Prostate gland (tissue), 2 donors: ENCODE measurements around the gene PRKAR1B. TPM values are rescaled to one million over a fixed set of nuclear protein-coding genes. Genes with fewer than 3 reads are reported as not detected.

ENCODE experiments used
- DNase-seq: peaks from one replicate; pipeline ENCODE4 v3.0.0-alpha.2; 2019; ENCODE audit warnings: low spot score
- H3K27ac ChIP-seq, 2 donors: fragments of 200-600 bp; sonication (generic); 2 replicates each; pipeline ENCODE4 v1.5.1; 2017 to 2019
- H3K27me3 ChIP-seq: fragments of 200-600 bp; sonication (generic); replicated peaks from 2 replicates; pipeline ENCODE4 v1.5.1; 2019; ENCODE audit not compliant: insufficient read depth
- H3K36me3 ChIP-seq, 2 donors: fragments of 200-600 bp; sonication (generic); 1 replicate in 1 of 2; 2 replicates in 1 of 2; pipeline versions ENCODE4 v1.5.1 to v1.8.1; 2017 to 2019
- H3K4me1 ChIP-seq: fragments of 200-600 bp; sonication (generic); replicated peaks from 2 replicates; pipeline ENCODE4 v1.5.1; 2019
- H3K4me3 ChIP-seq, 2 donors: fragments of 200-600 bp; sonication (generic); 2 replicates each; pipeline ENCODE4 v1.5.1; 2017 to 2019
- H3K9me3 ChIP-seq: fragments of 200-600 bp; sonication (generic); 2 replicates; pipeline ENCODE4 v1.5.1; 2017
- POLR2A ChIP-seq: fragments of 450-650 bp; IDR thresholded peaks from one replicate; pipeline ENCODE4 v1.6.1; 2016; ENCODE audit warnings: antibody characterized with exemption, mild to moderate bottlenecking
- POLR2AphosphoS5 ChIP-seq: sonication (generic); formaldehyde crosslinking; IDR thresholded peaks from one replicate; pipeline ENCODE4 v1.6.1; 2017; ENCODE audit warnings: antibody characterized with exemption
- WGBS: methylation state at CpG from one replicate; pipeline ENCODE4 v1.1.5; 2018; 5-methylcytosine and 5-hydroxymethylcytosine counted together
- intact Hi-C: fragments of 100-400 bp; cut with DNase I; formaldehyde crosslinking; loops from one replicate; pipeline ENCODE4 v1.14.2; 2022
- total RNA-seq, 2 donors: library from RNA; depleted of rRNA; stranded (reverse); fragments of >200 nt; gene quantifications; one replicate each; pipeline ENCODE4 v1.1.0, GENCODE V29; 2016
- TF ChIP-seq, protein P1 (sequence below), 4 experiments: fragments of 200-600 bp in 2 of 4; fragments of 450-650 bp in 2 of 4; sonication (generic) in 2 of 4; IDR thresholded peaks; 1 replicate in 3 of 4; 2 replicates in 1 of 4; pipeline ENCODE4 v1.5.1; 2016 to 2019; ENCODE audit warnings: antibody characterized with exemption in 4 of 4, mild to moderate bottlenecking in 2 of 4, moderate library complexity in 2 of 4

The PRKAR1B gene
- total RNA-seq, 2 donors from 2014 or later, result 20.2 to 44.8 TPM

DNA sequence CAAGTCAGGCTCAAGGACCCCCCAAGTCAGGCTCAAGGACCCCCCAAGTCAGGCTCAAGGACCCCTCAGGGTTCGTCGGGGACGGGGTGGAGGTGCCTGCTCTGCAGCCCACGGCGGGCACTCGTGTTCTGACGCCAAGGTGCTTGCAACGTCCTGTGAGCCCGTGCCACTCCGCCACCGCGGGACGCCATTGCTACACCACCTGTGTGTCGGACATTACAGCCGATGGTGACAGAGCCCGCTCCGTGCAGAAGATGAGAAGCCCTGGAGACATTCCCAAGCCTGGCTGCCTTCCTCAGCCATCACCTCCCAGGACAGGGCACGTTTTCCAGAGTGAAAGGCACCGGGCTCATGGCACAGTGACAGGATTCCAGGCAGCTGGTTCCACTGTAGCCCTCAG lies 98.3 kb downstream of the PRKAR1B start:
- 96% methylated on average over 19 of the region's 19 CpGs for WGBS
- intact Hi-C loops, result no loop called here
- Histone ChIP-seq H3K9me3 (no peaks in the 10 kb centered on the region), H3K4me3 (no peak overlapping the region), H3K36me3 (no peaks in the 10 kb centered on the region), H3K27me3 (no peaks in the 10 kb centered on the region), H3K27ac (no peak overlapping the region), H3K4me1 (no peaks in the 10 kb centered on the region)
- no peak for DNase-seq
- TF ChIP-seq POLR2A (no peak), POLR2AphosphoS5 (no peak)
- TF ChIP-seq, protein P1, sequence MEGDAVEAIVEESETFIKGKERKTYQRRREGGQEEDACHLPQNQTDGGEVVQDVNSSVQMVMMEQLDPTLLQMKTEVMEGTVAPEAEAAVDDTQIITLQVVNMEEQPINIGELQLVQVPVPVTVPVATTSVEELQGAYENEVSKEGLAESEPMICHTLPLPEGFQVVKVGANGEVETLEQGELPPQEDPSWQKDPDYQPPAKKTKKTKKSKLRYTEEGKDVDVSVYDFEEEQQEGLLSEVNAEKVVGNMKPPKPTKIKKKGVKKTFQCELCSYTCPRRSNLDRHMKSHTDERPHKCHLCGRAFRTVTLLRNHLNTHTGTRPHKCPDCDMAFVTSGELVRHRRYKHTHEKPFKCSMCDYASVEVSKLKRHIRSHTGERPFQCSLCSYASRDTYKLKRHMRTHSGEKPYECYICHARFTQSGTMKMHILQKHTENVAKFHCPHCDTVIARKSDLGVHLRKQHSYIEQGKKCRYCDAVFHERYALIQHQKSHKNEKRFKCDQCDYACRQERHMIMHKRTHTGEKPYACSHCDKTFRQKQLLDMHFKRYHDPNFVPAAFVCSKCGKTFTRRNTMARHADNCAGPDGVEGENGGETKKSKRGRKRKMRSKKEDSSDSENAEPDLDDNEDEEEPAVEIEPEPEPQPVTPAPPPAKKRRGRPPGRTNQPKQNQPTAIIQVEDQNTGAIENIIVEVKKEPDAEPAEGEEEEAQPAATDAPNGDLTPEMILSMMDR (IDR thresholded peaks at IDR 0.05), result no peak

DNA sequence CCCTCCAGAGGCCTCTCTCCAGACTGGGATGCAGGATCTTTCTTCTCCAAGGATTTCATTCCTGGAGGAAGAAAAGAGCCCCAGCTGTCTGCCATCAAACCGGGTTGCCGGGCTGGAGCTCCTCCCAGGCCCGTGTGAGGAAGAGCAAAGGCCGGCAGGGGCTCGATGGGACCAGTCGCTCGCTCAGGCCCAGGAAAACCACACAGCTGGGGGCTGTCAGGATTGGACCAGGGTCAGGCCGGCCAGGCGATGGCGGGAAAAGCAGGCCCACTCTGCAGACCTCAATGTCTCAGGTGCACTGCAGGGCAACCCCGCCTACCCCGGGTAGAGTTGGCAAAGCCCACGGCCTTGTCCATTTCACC lies 98.7 kb downstream of the PRKAR1B start:
- TF ChIP-seq POLR2AphosphoS5 (no peak), POLR2A (no peak)
- TF ChIP-seq, protein P1 (IDR thresholded peaks at IDR 0.05), result no peak
- no peak overlapping the region for H3K4me3 ChIP-seq
- 72% methylated on average over 13 of the region's 13 CpGs for WGBS
- no peaks in the 10 kb centered on the region for H3K27me3 ChIP-seq
- intact Hi-C loops, result no loop called here
- no peaks in the 10 kb centered on the region for H3K36me3 ChIP-seq
- no peak for DNase-seq
- H3K4me1 ChIP-seq, result no peaks in the 10 kb centered on the region
- no peak overlapping the region for H3K27ac ChIP-seq
- no peaks in the 10 kb centered on the region for H3K9me3 ChIP-seq

DNA sequence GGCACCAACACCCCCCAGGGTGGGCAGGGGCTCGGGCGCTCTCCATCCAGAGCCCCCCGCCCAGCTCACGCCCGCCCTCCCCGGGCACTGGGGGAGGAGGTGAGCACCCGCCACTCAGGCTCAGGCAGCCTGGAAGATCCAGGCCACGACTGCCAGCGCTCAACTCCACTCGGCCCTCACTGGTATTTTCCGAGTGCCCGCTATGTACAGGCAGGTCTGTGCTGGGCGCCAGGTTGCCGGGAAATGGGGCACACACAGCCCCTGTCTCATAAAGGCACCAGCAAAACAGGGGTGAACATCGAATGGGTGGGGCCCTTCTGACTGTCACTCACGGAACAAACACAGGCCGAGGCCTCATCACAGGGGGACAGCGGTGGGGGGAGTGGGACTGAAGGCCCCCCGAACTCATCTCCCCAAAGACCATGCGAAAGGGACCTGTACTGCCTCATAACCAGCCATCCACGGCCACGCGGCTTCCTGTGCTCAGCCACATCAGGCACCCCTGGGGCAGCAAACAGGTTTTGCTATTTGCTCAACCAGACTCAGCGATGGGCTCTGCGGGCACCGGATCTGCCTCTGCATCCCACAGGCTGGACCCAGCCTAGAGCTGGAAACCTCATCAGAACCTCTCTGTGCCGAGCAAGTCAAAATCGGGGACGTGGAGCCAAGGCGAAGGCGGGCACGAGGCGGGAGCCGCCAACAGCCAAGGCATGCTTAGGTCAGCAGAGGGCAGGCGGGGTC lies 99.2 kb downstream of the PRKAR1B start:
- no peak overlapping the region for H3K4me3 ChIP-seq
- intact Hi-C loops, result no loop called here
- DNase-seq, result no peak
- H3K36me3 ChIP-seq, result no peaks in the 10 kb centered on the region
- H3K4me1 ChIP-seq, result no peaks in the 10 kb centered on the region
- H3K9me3 ChIP-seq, result no peaks in the 10 kb centered on the region
- TF ChIP-seq, protein P1 (IDR thresholded peaks at IDR 0.05), result no peak
- no peak for TF ChIP-seq POLR2AphosphoS5
- TF ChIP-seq POLR2A, result no peak
- 93% methylated on average over 35 of the region's 35 CpGs for WGBS
- H3K27ac ChIP-seq, result no peak overlapping the region
- H3K27me3 ChIP-seq, result no peaks in the 10 kb centered on the region

DNA sequence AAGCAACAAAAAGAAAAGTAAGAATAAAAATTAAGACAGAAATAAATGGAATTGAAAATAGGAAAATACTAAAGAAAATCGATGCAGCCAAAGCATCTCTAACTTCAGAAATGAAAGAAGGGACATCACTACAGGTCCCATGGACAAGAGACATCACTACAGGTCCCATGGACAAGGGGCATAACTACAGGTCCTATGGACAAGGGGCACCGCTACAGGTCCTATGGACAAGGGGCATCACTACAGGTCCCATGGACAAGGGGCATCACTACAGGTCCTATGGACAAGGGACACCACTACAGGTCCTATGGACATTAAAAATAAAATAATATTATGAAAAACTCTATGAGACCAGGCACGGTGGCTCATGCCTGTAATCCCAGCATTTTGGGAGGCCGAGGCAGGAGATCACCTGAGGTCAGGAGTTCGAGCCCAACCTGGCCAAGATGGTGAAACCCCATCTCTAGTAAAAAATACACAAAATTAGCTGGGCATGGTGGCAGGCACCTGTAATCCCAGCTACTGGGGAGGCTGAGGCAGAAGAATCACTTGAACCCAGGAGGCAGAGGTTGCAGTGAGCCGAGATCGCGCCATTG lies 101.6 kb downstream of the PRKAR1B start:
- H3K36me3 ChIP-seq, result no peaks in the 10 kb centered on the region
- intact Hi-C loops, result no loop called here
- H3K4me1 ChIP-seq, result peaks cover 3% of the 10 kb centered on the region
- DNase-seq, result no peak
- TF ChIP-seq, protein P1 (IDR thresholded peaks at IDR 0.05), result no peak
- no peak for TF ChIP-seq POLR2A
- TF ChIP-seq POLR2AphosphoS5, result no peak
- WGBS, result 98% methylated on average over 8 of the region's 8 CpGs
- no peak overlapping the region for H3K4me3 ChIP-seq
- H3K27ac ChIP-seq, result peak overlapping the region in 1 of 2 donors; percentile 81
- no peaks in the 10 kb centered on the region for H3K9me3 ChIP-seq
- no peaks in the 10 kb centered on the region for H3K27me3 ChIP-seq

DNA sequence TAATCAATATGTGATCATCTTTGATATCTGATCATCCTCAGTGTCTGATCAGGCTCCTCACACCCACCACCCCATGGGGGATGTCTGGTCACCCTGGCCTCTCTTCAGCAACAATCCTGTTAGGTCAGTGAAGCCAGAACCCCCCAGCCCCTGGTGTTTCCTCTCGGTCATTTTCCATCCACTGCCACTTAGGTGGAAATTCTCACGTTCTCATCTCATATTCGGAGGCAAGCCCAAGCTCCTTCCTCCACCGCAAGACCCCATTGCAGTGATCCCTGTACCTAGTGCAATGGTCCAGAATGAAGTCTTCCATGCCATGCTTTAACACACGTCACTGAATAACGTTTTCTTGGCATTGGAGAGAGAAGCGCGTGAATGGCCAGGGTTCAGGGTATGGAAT lies 103.6 kb downstream of the PRKAR1B start:
- Histone ChIP-seq H3K27me3 (no peaks in the 10 kb centered on the region), H3K4me3 (no peak overlapping the region), H3K27ac (peak overlapping the region in 1 of 2 donors; percentile 81), H3K9me3 (no peaks in the 10 kb centered on the region), H3K4me1 (peaks cover 8% of the 10 kb centered on the region), H3K36me3 (no peaks in the 10 kb centered on the region)
- intact Hi-C loops, result no loop called here
- TF ChIP-seq, protein P1 (IDR thresholded peaks at IDR 0.05), result no peak
- no peak for TF ChIP-seq POLR2A
- no peak for TF ChIP-seq POLR2AphosphoS5
- no peak for DNase-seq
- 96% methylated on average over 8 of the region's 8 CpGs for WGBS
